Duodenal mucosa (tissue), 2 donors: ENCODE data around the gene TCF7L1.

ENCODE experiments used
- H3K27ac ChIP-seq: one replicate; pipeline ENCODE4 v1.7.0; 2013; ENCODE audit warnings: low read depth, low read length
- H3K27me3 ChIP-seq, 2 donors: one replicate each; pipeline ENCODE4 v1.7.0; 2013; ENCODE audit warnings: low read length in 2 of 2, control low read depth in 1 of 2; ENCODE audit not compliant: insufficient read depth in 2 of 2, control insufficient read depth in 1 of 2
- H3K36me3 ChIP-seq, 2 donors: one replicate each; pipeline ENCODE4 v1.7.0; 2013; ENCODE audit warnings: low read length in 2 of 2, control low read depth in 1 of 2; ENCODE audit not compliant: insufficient read depth in 2 of 2, control insufficient read depth in 1 of 2
- H3K4me1 ChIP-seq, 2 donors: one replicate each; pipeline ENCODE4 v1.7.0; 2013; ENCODE audit warnings: low read length in 2 of 2, control low read depth in 1 of 2; ENCODE audit not compliant: insufficient read depth in 2 of 2, control insufficient read depth in 1 of 2
- H3K4me3 ChIP-seq, 2 donors: one replicate each; pipeline ENCODE4 v1.7.0; 2013; ENCODE audit warnings: low read length in 2 of 2, low read depth in 1 of 2
- H3K9ac ChIP-seq, 2 donors: one replicate each; pipeline ENCODE4 v1.7.0; 2013; ENCODE audit warnings: low read length in 2 of 2, low read depth in 1 of 2
- H3K9me3 ChIP-seq, 2 donors: one replicate each; pipeline ENCODE4 v1.7.0; 2013; ENCODE audit warnings: low read length in 2 of 2, control low read depth in 1 of 2; ENCODE audit not compliant: control insufficient read depth in 1 of 2

The TCF7L1 gene

DNA sequence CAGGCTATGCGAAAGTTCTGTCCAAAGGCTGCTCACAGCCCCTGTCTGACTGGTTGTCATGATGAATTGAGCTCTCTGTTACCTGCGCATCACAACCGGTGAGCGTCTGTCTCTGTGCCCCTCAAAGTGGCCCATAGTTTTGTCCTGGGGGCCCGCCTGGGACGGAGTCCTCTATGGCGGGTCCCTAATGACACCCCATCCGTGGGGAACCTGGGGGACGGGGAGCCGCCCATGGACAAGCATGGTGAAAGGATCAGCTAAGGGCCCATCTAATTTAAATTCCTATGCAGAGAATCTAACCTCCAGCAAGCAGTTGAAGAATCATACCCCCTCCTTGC, 221.8 kb downstream of the TCF7L1 start:
- Histone ChIP-seq H3K4me3 (peak overlapping the region; percentile 93 to 95), H3K9me3 (no peaks in the 10 kb centered on the region), H3K9ac (peak overlapping the region; percentile 76 to 95), H3K27me3 (no peaks in the 10 kb centered on the region), H3K27ac (peak overlapping the region; percentile 60), H3K36me3 (peaks cover 14 to 40% of the 10 kb centered on the region in 2 donors), H3K4me1 (peaks cover 19% of the 10 kb centered on the region in 2 donors)

DNA sequence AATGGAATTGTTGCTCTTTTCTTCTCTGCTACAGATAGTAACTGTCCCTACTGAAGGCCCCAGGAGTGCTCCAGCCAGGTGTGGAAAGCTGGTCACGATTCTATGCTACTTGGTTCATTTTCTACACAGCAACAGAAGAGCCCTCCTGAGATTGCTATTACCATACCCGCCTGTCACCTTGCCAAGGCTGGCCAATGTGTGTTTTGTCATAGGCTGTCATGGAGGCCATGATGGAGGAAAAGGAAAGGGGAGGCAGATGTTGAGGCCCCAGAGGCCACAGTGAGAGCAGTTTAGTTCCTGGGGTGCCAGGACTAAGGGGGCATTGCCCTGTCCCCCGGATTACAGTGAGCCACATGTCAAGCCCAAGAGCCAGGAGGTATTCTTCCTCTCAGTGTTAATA, 222.3 kb downstream of the TCF7L1 start:
- Histone ChIP-seq H3K36me3 (peaks cover 9 to 35% of the 10 kb centered on the region in 2 donors), H3K4me1 (peaks cover 19% of the 10 kb centered on the region in 2 donors), H3K9ac (peak overlapping the region; percentile 76 to 95), H3K4me3 (peak overlapping the region; percentile 93 to 95), H3K27me3 (no peaks in the 10 kb centered on the region), H3K9me3 (no peaks in the 10 kb centered on the region), H3K27ac (no peak overlapping the region)

DNA sequence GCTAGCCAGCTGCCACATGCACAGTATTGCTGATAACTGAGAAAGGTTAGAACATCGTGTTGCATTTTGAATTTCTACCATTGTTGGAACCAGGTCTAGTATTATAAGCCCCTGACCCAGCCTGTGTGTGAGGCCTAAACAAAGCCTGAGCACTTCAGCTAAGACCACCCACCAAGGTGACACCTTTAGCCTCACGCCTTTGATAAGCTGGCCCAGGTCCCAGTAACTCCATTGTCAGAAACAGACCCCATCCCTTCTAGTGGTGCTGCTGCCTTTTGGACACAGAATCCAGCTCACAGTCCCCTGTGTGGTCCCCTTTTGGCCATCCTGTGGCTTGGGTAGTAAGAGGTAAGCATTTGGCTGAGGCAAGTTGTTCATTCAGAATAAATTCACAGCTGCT, 223.0 kb downstream of the TCF7L1 start:
- H3K27ac ChIP-seq, result no peak overlapping the region
- no peak overlapping the region for H3K9ac ChIP-seq
- no peak overlapping the region for H3K4me3 ChIP-seq
- no peaks in the 10 kb centered on the region for H3K9me3 ChIP-seq
- peaks cover 19% of the 10 kb centered on the region in 2 donors for H3K4me1 ChIP-seq
- H3K36me3 ChIP-seq, result peaks cover 3 to 29% of the 10 kb centered on the region in 2 donors
- H3K27me3 ChIP-seq, result no peaks in the 10 kb centered on the region

DNA sequence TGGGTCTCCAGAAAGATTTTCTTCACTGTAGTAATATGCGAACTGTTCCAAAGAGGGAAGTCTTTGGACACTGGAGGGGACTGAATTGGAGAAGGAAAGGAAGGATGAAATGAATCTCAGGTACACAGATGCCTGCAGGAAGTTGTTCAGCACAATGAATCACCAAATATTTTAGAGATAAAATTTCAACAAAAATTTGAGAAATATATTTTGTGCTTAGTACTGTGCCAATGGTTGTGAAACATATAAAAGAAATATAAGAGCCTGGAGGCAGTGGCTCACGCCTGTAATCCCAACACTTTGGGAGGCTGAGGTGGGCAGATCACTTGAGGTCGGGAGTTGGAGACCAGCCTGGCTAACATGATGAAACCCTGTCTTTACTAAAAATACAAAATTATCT, 224.5 kb downstream of the TCF7L1 start:
- no peaks in the 10 kb centered on the region for H3K27me3 ChIP-seq
- peaks cover 8 to 30% of the 10 kb centered on the region in 2 donors for H3K36me3 ChIP-seq
- H3K4me1 ChIP-seq, result peaks cover 15 to 16% of the 10 kb centered on the region in 2 donors
- H3K9ac ChIP-seq, result no peak overlapping the region
- no peak overlapping the region for H3K4me3 ChIP-seq
- H3K9me3 ChIP-seq, result no peaks in the 10 kb centered on the region
- no peak overlapping the region for H3K27ac ChIP-seq
